A549 (cell line): ENCODE results near the gene DGLUCY.

Experiments
- EP300 ChIP-seq, 2 experiments: fragments of >200 bp; sonication (Bioruptor Twin); formaldehyde crosslinking; IDR thresholded peaks; 2 replicates in 1 of 2; 3 replicates in 1 of 2; pipeline ENCODE4 v1.6.1; 2016 to 2017
- FOSL2 ChIP-seq, 2 experiments: fragments of 450-650 bp in 1 of 2; fragments of >200 bp in 1 of 2; sonication (Bioruptor Twin) in 1 of 2; formaldehyde crosslinking; IDR thresholded peaks; 2 replicates each; pipeline versions ENCODE4 v1.5.0 to v1.6.1; 2016 to 2020; ENCODE audit warnings: mild to moderate bottlenecking in 1 of 2, moderate library complexity in 1 of 2
- POLR2A ChIP-seq: IDR thresholded peaks from 2 replicates; pipeline ENCODE4 v1.6.1; 2012; ENCODE audit warnings: mild to moderate bottlenecking, low read length
- TF ChIP-seq, protein P1 (sequence below): fragments of >200 bp; sonication (Bioruptor Twin); formaldehyde crosslinking; IDR thresholded peaks from 3 replicates; pipeline ENCODE4 v1.5.1; 2016

DNA sequence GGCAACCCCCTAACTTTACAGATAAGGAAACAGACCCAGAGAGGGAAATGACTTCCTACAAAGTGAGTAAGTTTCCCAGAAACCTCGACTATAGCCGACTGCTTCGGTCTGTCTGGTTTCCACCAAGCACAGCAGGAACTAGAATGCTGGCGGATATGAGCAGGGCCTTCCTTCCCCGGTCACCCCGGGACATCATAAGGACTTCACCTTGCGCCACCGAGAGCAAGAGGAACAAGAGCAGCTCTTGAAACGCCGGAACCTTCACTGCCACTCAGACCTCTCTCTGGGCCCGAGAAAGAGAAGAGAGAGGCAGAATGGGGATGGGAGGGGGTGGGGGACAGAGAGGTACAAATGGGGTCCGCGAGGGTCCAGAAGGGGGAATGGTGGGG is 160.0 kb downstream of the DGLUCY start:
- TF ChIP-seq FOSL2 (IDR thresholded peaks at IDR 0.05) (no peak), FOSL2 (CRISPR knock-in tag; IDR thresholded peaks at IDR 0.05) (no peak), POLR2A (no peak), EP300 (IDR thresholded peaks at IDR 0.05) (no peak)
- TF ChIP-seq, protein P1, sequence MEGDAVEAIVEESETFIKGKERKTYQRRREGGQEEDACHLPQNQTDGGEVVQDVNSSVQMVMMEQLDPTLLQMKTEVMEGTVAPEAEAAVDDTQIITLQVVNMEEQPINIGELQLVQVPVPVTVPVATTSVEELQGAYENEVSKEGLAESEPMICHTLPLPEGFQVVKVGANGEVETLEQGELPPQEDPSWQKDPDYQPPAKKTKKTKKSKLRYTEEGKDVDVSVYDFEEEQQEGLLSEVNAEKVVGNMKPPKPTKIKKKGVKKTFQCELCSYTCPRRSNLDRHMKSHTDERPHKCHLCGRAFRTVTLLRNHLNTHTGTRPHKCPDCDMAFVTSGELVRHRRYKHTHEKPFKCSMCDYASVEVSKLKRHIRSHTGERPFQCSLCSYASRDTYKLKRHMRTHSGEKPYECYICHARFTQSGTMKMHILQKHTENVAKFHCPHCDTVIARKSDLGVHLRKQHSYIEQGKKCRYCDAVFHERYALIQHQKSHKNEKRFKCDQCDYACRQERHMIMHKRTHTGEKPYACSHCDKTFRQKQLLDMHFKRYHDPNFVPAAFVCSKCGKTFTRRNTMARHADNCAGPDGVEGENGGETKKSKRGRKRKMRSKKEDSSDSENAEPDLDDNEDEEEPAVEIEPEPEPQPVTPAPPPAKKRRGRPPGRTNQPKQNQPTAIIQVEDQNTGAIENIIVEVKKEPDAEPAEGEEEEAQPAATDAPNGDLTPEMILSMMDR = no peak
